Right renal cortex interstitium (tissue), 3 donors: ENCODE results near the gene LATS2. TPM values are rescaled to one million over a fixed set of nuclear protein-coding genes. Genes with fewer than 3 reads are reported as not detected.
"Not testable (repeated sequence)": the region's sequence is repeated elsewhere in the genome, so short reads cannot be mapped to it uniquely, and the experiment has no call there.

Experiments used
- DNase-seq, 3 donors: peaks; one replicate each; pipeline ENCODE4 v3.0.0-alpha.2; 2013; ENCODE audit warnings: low read depth in 3 of 3, low spot score in 2 of 3
- polyA plus RNA-seq, 3 donors: library from polyadenylated mRNA; unstranded; fragments of 120-200 nt; gene quantifications; one replicate each; pipeline ENCODE4 v1.2.1, GENCODE V29; 2013; ENCODE audit not compliant: insufficient read length in 3 of 3

LATS2 gene
- polyA plus RNA-seq, 3 donors, result 23.4 to 25.7 (median 24.5) TPM

DNA sequence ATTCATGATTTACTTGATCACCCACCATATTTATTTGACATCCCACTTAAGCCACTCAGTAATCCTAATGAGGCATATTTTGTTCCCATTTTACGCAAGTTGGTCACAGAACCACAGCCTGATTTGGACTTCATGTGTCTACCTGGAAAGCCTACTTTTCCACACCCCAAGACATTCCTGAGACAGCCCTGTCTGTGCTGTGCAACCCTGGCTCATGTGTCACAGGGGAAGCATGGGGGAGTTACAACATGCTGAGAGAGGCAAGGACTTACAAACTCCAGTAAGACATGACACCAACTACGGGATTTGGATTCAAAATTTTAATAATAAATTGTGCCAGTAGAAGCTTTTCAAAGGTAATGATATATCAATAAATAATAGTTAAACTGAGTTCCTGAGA lies 88.7 kb downstream of the LATS2 start:
- DNase-seq, result no peak

DNA sequence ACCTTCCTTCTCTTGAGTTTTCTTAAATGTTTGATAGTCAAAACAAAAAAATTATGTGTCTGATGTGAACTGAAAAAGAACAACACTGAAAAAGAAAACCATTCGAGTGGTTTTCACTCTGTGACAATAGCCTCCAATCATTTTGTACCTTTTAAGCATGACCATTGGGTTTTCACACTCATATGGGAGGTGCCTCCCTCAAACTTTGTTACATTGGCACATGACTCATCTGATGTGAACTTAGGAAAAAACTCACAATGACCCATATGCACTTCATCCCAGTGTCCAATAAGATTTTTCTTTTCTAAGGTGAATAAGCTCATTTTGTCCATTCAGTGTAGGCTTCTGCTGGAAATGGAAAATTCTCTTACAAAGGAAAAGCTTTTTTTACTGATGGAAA lies 92.2 kb downstream of the LATS2 start:
- DNase-seq, result no peak

DNA sequence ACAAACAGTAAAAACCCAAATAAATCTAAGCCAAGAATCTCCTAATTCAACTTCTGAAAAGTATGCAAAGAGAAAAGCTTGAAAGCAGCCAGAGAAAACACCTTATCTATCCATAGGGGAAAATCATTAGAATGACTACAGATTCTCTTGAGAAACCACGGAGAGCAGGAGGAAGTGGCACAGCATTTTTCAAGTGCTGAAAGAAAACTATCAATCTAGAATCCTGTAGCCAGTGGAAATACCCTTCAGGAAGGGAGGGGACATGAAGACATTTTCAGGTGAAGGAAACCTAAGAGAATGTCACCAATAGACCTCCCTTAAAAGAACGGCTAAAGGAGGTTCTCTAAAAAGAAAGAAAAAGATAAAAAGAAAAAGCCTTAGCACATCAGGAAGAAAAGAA lies 92.6 kb downstream of the LATS2 start:
- no peak for DNase-seq

DNA sequence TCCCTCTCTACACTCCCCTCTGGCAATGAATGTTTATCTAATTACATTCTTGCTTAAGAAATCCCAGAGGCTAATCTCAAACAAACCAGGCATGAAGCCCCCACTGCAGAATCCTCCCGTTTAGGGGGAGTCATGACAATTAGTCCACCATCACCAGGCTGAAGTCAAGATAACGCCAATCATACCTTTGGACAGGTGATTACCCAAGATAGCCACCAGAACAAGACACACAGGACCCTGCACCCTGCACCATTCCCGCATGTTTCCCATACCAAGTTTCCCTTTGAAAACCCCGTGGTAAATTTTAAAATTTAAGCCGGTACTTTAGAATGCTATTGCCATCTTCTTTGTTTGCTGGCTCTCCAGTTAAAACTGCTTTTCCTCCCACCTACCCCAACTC lies 94.0 kb downstream of the LATS2 start:
- no peak for DNase-seq

DNA sequence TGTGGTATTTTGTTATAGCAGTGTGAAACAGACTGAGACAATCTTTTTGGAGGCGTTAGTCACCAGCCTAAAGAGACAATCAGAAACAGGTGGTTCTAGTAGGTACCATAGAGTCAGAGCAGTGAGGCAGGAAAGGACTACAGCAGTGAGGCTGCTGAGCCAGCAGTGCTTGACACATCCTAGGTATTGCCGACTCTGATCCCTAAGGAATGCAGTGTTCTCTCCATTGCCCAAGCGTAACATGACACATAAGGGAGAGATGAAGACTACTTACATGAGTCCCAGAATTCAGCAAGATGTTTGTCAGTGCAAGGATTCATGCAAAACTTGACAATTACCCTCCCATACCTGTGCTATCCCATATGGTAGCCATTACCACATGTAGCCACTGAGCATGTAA lies 96.5 kb downstream of the LATS2 start:
- no peak for DNase-seq

DNA sequence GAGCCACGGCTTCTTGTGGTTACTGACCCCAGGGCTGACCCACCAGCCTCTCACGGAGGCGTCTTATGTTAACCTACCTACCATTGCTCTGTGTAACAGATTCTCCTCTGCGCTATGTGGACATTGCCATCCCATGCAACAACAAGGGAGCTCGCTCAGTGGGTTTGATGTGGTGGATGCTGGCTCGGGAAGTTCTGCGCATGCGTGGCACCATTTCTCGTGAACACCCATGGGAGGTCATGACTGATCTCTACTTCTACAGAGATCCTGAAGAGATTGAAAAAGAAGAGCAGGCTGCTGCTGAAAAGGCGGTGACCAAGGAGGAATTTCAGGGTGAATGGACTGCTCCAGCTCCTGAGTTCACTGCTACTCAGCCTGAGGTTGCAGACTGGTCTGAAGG lies 99.7 kb downstream of the LATS2 start:
- not testable (repeated sequence) for DNase-seq

DNA sequence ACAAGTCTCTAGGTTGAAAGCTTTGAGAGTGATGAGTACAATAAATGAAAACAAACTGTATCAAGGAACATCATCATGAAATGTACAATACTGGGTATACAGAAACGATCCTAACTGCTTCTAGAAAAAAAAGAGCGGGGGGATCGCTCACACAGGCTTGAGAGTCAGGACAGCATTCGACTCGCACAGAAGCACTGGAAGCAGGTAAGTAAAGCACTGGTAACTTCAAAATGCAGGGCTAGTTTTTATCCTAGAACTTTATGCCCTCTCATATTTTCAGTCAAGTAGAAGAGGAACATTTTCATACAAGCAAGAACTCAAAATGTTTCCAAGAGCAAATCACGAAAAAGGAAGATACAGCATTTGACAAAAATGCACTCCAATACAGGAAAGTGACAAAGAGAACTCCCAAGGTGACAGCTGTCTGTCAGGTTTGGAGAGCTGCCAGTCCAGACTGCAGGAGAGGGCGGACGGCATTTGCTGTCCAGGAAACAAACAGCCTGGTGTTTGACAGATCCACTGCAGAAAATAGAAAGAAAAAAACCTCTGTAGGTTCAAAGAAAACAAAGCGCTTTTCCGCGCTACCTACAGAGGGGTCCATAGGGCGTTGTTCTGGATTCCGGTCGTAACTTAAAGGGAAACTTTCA lies 100.6 kb downstream of the LATS2 start:
- DNase-seq, result no peak

DNA sequence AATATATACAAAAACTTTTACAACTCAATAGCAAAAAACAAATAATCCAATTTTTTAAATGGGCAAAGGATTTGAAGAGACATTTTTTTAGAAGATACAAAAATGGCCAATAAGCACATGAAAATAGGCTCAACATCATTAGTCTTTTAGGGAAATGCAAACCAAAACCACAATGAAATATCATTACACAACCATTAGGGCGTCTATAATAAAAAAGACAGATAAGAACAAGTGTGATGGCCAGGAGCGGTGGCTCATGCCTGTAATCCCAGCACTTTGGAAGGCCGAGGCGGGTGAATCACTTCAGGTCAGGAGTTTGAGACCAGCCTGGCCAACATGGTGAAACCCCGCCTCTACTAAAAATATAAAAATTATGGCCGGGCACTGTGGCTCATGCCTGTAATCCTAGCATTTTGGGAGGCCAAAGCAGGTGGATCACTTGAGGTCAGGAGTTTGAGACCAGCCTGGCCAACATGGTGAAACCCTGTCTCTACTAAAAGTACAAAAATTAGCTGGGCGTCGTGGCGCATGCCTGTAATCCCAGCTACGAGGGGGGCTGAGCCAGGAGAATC lies 104.3 kb downstream of the LATS2 start:
- not testable (repeated sequence) for DNase-seq

DNA sequence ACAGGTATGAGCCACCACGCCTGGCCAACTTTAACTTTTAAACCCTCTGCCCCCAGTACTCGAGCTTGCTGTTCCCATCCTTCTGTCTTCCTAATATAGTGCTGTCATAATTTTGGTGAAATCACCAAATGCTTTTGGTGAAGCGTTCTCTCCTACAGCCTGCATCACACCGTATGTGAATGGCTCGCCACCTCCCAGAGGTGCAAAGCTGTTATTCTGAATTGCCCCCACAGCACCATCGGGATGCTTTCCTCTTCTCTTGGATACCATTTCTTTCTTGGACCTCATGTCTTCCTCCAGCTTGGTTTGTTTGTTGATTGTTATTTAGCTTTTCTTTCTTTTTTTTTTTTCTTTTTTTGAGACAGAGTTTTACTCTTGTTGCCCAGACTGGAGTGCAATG lies 105.9 kb downstream of the LATS2 start:
- no peak for DNase-seq

DNA sequence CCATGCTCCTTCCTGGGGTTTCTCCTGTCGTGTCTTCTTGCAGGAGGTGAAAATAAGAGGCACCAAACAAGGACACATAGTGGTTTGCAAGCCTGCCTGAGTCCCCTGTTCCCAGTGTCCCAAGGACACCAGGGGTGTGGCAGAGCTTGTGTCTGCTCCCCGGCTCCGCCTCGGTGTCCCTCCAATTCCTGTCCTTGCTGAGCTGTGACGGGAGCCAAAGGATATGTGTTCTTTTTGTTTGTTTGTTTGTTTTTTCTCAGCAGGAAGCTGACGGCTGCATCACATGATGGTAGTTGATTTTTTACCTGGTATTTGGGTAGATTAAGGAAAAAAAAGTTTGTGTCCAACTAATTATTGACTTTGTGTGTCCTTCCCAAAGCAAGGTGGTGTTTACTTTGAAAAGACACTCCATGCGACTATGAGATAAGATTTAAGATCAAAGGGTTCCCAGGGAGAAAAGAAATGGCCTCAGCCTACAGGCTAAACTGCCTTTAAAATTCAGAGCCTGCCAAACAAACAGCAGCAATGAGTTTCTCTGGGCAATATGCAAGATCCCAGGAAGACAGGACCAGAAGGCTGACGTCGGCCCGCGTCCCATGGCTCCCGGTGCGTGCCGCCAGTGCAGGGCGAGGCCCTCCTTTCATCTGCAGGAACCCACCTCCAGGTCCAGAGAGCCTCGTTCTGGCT lies 108.0 kb downstream of the LATS2 start:
- no peak for DNase-seq

DNA sequence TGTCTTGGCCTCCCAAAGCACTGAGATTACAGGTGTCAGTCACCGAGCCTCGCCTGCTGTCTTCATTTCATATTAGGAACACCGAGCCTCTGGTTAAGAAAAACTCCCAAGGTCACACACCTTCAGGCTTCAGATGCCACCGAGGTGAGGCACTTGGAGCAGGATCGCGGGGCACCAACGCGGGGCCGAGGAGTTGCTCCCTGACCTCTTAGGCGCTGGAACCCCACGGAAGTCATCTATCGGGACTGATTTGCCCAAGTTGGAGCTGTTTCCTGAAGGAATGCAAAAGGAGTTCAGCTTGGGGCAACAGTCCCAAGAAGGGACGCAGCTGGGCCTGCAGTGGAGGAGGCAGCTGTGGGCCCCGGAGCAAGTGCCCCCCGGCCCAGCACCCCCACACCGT lies 108.5 kb downstream of the LATS2 start:
- DNase-seq, result no peak

DNA sequence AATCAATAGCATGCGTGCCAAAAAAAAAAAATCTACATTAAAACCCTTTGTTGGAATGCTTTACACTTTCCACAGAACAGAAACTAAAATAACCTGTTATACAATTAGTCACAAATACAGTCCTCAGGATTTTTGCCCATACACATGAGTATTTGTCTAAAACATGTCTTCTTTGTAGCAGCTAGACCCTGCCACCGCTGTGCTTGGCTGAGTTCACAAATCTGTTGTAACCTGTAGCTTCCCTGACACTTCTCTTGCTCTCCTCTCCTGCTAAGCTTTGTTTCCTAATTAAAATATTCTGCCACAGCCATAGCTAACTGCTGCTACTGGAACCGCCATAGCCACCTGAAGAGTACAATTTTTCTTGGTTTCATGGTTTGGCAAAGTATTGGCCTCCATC lies 113.4 kb downstream of the LATS2 start:
- not testable (repeated sequence) for DNase-seq

DNA sequence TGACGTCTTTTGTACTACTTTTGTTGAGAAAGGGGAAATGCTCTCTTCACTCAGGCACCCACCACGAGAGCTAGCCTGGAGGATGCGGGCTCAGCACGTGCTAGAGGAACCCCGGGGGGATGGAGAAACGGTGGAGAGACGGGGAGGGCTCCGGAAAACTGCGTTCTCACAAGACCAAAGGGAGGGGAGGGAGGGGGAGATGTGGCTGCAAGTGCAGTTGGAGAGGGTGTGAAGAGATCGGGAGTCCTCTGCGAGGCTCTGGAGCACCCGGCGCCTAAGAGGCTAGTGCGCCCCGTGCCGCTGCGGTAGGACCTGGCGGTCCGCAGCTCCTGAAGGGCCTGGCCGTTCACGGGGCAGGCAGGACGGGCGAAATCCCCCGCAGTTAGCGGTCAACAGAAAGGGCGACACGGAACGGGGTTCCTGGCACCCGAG lies 115.4 kb downstream of the LATS2 start:
- DNase-seq, result no peak

DNA sequence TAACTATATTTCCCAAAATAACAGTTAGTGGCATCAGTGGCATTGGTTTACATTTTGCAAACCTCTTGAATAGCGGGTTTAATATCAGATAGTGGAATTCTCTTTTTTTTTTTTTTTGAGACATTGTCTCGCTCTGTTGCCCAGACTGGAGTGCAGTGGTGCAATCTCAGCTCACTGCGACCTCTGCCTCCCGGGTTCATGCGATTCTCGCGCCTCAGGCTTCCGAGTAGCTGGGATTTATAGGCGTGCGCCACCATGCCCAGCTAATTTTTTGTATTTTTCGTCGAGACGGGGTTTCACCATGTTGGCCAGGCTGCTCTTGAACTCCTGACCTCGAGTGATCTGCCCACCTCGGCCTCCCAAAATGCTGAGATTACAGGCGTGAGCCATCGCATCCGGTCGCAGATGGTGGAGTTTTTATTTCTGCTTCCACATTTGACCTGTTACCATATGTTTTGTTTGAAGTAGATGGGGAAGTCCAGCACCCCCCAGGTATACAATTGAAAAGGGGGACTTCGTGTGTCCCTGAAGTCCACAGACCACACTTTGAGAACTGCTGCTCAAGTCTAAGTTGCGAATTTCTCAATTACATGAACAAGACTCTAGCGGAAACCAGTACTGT lies 118.3 kb downstream of the LATS2 start:
- no peak for DNase-seq

DNA sequence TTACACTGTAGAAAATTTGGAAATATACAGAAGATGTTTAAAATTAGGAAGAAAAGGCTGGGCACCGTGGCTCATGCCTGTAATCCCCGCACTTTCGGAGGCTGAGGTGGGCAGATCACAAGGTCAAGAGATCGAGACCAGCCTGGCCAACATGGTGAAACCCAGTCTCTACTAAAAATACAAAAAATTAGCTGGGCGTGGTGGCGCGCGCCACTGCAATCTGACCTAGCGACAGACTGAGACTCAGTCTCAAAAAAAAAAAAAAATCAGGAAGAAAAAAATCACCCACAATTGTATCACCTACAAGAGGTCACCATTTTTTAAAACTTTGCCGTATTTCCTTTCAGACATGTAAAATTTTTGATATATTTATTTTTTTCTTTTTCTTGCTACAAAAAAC lies 120.9 kb downstream of the LATS2 start:
- DNase-seq, result not testable (repeated sequence)

DNA sequence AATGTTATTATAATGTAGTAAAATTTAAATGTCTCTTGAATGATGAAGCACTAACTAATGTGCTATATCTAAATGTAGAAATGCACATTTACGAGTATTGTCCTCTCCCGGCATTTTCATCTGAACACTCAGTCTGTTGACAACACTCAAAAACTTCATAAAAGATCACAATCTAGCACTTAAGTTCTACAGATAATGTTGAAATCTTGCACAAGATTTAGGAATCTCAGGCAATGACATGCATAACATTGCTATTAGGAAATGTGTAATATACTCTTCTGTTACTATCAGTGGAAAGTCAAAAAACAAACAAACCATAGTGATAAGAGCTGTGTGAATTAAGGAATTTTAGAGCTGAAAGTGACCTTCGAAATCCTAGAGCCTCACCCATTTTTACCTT lies 121.3 kb downstream of the LATS2 start:
- DNase-seq, result no peak

DNA sequence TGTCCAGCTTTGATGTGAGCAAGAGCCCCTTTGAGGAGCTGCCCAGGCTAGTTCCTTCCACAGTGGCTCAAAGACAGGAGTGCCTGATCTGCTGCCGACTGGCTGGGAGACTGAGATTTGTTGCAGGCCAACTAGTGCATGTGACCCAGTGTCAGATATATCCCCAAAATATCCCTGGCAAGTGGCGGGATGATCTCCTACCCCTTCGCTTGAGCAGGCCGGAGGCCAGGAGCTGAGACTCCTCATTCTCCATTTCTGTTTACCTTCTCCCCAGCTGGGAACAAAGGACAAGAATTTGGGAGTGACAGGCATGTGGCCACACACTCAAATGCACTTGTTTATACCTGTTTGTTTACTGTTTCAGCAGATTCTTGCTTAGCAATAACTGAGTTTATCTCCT lies 121.7 kb downstream of the LATS2 start:
- DNase-seq, result no peak

DNA sequence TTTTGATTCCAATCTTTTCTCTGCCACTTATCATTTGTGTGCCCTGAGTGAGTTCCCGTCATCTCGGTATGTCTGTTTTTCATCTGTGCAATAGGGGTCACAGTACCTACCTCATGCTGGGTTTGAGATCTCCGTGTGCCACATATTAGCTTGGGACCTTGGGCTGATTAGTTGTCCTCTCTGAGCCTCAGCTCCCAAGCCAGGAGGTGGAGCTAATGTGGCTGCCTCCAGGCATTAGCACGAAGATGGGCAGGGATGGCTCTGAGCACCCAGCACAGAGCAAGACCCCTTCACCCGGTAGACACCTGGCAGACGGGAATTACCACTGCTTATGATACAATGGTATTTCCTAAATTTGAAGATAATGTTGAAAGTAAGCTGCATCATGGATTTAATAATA lies 123.1 kb downstream of the LATS2 start:
- no peak for DNase-seq

DNA sequence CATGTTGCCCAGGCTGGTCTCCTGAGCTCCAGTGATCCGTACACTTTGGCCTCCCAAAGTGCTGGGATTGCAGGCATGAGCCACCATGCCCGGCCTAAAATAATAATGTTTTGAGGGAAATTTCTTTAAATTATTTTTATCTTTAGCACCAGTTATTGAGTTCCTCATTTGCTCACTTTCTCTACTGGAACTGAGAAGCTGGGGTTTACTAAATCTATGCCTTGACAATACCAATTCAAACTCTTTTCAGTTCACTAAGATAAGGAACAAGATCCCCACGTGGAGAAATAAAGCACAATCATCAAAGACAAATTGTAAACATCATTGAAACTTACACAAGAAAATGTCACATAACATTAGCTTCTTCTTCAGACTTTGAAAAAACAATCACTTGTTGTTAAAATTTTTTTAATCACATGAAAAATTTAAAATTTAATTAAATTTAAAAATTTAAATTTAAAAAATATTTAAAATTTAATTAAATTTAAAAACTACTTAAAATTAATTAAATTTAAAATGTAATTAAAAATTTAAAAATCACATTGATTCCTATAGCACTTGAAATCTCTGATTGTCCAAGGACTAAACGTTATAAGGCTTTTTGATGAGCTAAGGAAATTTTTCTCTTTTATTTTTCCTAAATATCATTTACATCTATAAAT lies 133.7 kb downstream of the LATS2 start:
- DNase-seq, result no peak

DNA sequence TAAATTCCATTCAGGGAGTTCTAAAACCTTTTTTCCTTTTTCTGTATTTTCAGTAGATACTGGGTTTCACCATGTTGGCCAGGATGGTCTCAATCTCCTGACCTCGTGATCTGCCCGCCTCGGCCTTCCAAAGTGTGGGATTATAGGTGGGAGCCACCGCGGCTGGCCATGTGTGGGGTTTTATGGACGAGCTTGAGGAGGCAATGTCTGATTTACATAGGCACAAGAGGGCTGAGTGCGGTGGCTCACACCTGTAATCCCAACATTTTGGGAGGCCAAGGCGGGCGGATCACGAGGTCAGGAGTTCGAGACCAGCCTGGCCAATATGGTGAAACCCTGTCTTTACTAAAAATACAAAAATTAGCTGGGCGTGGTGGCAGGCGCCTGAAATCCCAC lies 136.0 kb downstream of the LATS2 start:
- DNase-seq, result not testable (repeated sequence)

DNA sequence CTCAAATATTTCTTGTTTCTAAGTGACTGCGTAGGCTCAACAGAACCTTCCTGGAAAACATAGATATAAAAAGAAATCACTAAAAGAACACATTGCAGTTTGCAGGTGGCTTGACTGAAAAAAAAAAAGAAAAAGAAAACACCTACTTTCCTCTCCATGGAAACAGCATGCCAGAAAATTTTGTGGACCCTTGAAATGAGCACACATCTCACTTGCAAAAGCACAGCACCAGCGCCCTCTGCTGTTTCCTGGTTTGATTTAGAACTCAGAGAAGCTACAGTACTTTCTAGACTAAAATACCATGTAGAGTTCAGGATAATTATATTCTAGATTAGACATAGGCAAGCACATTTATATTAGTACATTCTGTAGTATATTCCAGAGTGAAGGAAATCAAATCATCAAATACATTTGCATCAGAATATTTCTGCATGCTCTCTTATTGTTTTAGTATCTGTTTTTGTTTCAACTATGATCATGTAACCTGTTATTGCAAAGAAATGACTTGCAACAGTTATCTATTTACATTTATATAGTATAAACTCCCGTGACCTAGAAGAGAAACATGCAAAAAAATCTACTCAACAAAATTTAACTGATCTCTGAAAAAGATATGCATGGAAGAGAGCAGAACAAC lies 136.5 kb downstream of the LATS2 start:
- DNase-seq, result peak in 2 of 3 donors; percentile 72 to 82
